ENCODE results near the gene BTBD18. TPM values are rescaled to one million over a fixed set of nuclear protein-coding genes. Genes with fewer than 3 reads are reported as not detected.

BTBD18 gene
- total RNA-seq, 1 donor from 2014 or later: not detected

- Histone ChIP-seq H3K4me3 (no peak overlapping the region), H3K4me1 (no peaks in the 10 kb centered on the region), H3K9me3 (no peaks in the 10 kb centered on the region), H3K27me3 (no peaks in the 10 kb centered on the region), H3K36me3 (peaks cover 0 to 81% of the 10 kb centered on the region in 2 donors), H3K27ac (no peak overlapping the region)
- no peak for DNase-seq (ENCODE audit: extremely low spot score in 2 of 2)
- no peak for TF ChIP-seq POLR2A (IDR thresholded peaks at IDR 0.05)
- TF ChIP-seq POLR2AphosphoS5 (IDR thresholded peaks at IDR 0.05; ENCODE audit: insufficient read depth in 1 of 2, low read depth in 1 of 2): no peak
- intact Hi-C loops (cut with DNase I): no loop called here
These were observed 51.2 kb downstream of the BTBD18 start for GRCh38 chr11:57700425-57700824.

GRCh38 chr11:57699813-57700212 lies 51.8 kb downstream of the BTBD18 start:
- H3K4me3 ChIP-seq: no peak overlapping the region
- peaks cover 0 to 86% of the 10 kb centered on the region in 2 donors for H3K36me3 ChIP-seq
- no peaks in the 10 kb centered on the region for H3K9me3 ChIP-seq
- no peak for DNase-seq (ENCODE audit: extremely low spot score in 2 of 2)
- H3K4me1 ChIP-seq: no peaks in the 10 kb centered on the region
- H3K27ac ChIP-seq: no peak overlapping the region
- intact Hi-C loops (cut with DNase I): no loop called here
- TF ChIP-seq POLR2AphosphoS5 (IDR thresholded peaks at IDR 0.05; ENCODE audit: insufficient read depth in 1 of 2, low read depth in 1 of 2): no peak
- no peak for TF ChIP-seq POLR2A (IDR thresholded peaks at IDR 0.05)
- H3K27me3 ChIP-seq: no peaks in the 10 kb centered on the region

GRCh38 chr11:57698843-57699365 lies 52.7 kb downstream of the BTBD18 start:
- no peak for DNase-seq (ENCODE audit: extremely low spot score in 2 of 2)
- intact Hi-C loops (cut with DNase I): no loop called here
- no peaks in the 10 kb centered on the region for H3K4me1 ChIP-seq
- H3K27me3 ChIP-seq: no peaks in the 10 kb centered on the region
- H3K36me3 ChIP-seq: peaks cover 0 to 87% of the 10 kb centered on the region in 2 donors
- H3K9me3 ChIP-seq: no peaks in the 10 kb centered on the region
- no peak overlapping the region for H3K4me3 ChIP-seq
- H3K27ac ChIP-seq: no peak overlapping the region
- TF ChIP-seq POLR2A (IDR thresholded peaks at IDR 0.05): no peak
- TF ChIP-seq POLR2AphosphoS5 (IDR thresholded peaks at IDR 0.05; ENCODE audit: insufficient read depth in 1 of 2, low read depth in 1 of 2): no peak
- TF ChIP-seq CTCF (IDR thresholded peaks at IDR 0.05): no peak

Small RNA genes within 50 kb of the gene (small RNA-seq; reads per million reads assigned to genes)
- gene AP001931.1: not detected
- gene TMX2-CTNND1: not detected

Other genes with a start within 250 kb of the BTBD18 start
- 22.6 TPM for gene SLC43A1, start 236.1 kb downstream of the BTBD18 start, total RNA-seq
- gene TIMM10, start 221.1 kb downstream of the BTBD18 start, total RNA-seq: 45.2 TPM
- not detected for gene SMTNL1, start 214.2 kb downstream of the BTBD18 start, total RNA-seq
- 48.1 TPM for gene UBE2L6, start 184.1 kb downstream of the BTBD18 start, total RNA-seq
- 779 TPM for gene SERPING1, start 154.1 kb downstream of the BTBD18 start, total RNA-seq
- 2.7 TPM for gene YPEL4, start 101.9 kb downstream of the BTBD18 start, total RNA-seq
- gene CLP1, start 94.1 kb downstream of the BTBD18 start, total RNA-seq: 10.8 TPM
- gene ZDHHC5, start 83.7 kb downstream of the BTBD18 start, total RNA-seq: 46.2 TPM
- 18.4 TPM for gene MED19, start 39.6 kb downstream of the BTBD18 start, total RNA-seq
- 44.4 TPM for gene TMX2, start 39.2 kb downstream of the BTBD18 start, total RNA-seq
- 120 TPM for gene SELENOH, start 10.3 kb downstream of the BTBD18 start, total RNA-seq
- gene CTNND1, start 10.0 kb upstream of the BTBD18 start, total RNA-seq: 179 TPM

Measured in vagina (tissue), 2 donors.